Hematopoietic multipotent progenitor cell treated with erythropoietin and hydrocortisone succinate and interleukin-3 and kit ligand, for 4 days (in vitro differentiated cells): ENCODE data around the gene ODAD4.

Experiments used
- DNase-seq: peaks from one replicate; pipeline ENCODE4 v3.0.0-alpha.2; 2015

ODAD4 gene

GRCh38 chr17:41944943-41945342 lies 14.5 kb downstream of the ODAD4 start:
- DNase-seq = no peak

- no peak for DNase-seq
Measured at GRCh38 chr17:41948762-41949460, 18.5 kb downstream of the ODAD4 start.

GRCh38 chr17:41956522-41956921 lies 26.1 kb downstream of the ODAD4 start:
- no peak for DNase-seq

- peak; percentile 42 for DNase-seq
Measured at GRCh38 chr17:41957031-41957868, 26.8 kb downstream of the ODAD4 start.

GRCh38 chr17:41957869-41958439 lies 27.5 kb downstream of the ODAD4 start:
- no peak for DNase-seq

GRCh38 chr17:41959030-41959335 lies 28.6 kb downstream of the ODAD4 start:
- no peak for DNase-seq

GRCh38 chr17:41959336-41960095 lies 29.1 kb downstream of the ODAD4 start:
- peak; percentile 89 for DNase-seq

GRCh38 chr17:41962111-41962510 lies 31.7 kb downstream of the ODAD4 start:
- DNase-seq = no peak

GRCh38 chr17:41962768-41963434 lies 32.5 kb downstream of the ODAD4 start:
- peak; percentile 88 for DNase-seq

GRCh38 chr17:41965694-41966462 lies 35.5 kb downstream of the ODAD4 start:
- peak; percentile 74 for DNase-seq

GRCh38 chr17:41966463-41967140 lies 36.2 kb downstream of the ODAD4 start, which contains the start of gene CNP:
TSS of gene CNP (plus strand) at chr17:41966795. CDS start at chr17:41966885, 90 bp downstream.
- DNase-seq = peak; percentile 96

GRCh38 chr17:41967141-41967920 lies 36.9 kb downstream of the ODAD4 start:
- peak; percentile 67 for DNase-seq

GRCh38 chr17:41967921-41968578 lies 37.6 kb downstream of the ODAD4 start:
- no peak for DNase-seq

GRCh38 chr17:41968676-41969075 lies 38.3 kb downstream of the ODAD4 start:
- DNase-seq = no peak

GRCh38 chr17:41970901-41971331 lies 40.5 kb downstream of the ODAD4 start:
- DNase-seq = no peak

GRCh38 chr17:41971721-41972523 lies 41.5 kb downstream of the ODAD4 start:
- DNase-seq = no peak

- no peak for DNase-seq
Measured at GRCh38 chr17:41972571-41973407, 42.4 kb downstream of the ODAD4 start.

GRCh38 chr17:41973408-41973811 lies 43.0 kb downstream of the ODAD4 start:
- DNase-seq = no peak
